Cerebellar cortex (tissue), 1 donor: ENCODE data around the gene C5orf58.
"Not testable (repeated sequence)": the region's sequence is repeated elsewhere in the genome, so short reads cannot be mapped to it uniquely, and the experiment has no call there.

Experiments used
- DNase-seq: peaks from one replicate; pipeline ENCODE4 v3.0.0-alpha.2; 2015; ENCODE audit warnings: low spot score

C5orf58 gene

GRCh38 chr5:170223906-170224305 lies 8.9 kb upstream of the C5orf58 start:
- DNase-seq = no peak

GRCh38 chr5:170225326-170226128 lies 7.3 kb upstream of the C5orf58 start:
- DNase-seq = peak; percentile 72

GRCh38 chr5:170226129-170226615 lies 6.6 kb upstream of the C5orf58 start:
- DNase-seq = no peak

- no peak for DNase-seq
These were observed 6.1 kb upstream of the C5orf58 start for GRCh38 chr5:170226661-170227060.

GRCh38 chr5:170228762-170229435 lies 3.9 kb upstream of the C5orf58 start:
- DNase-seq = no peak

GRCh38 chr5:170233358-170233892 lies 640 bp downstream of the C5orf58 start:
- no peak for DNase-seq

GRCh38 chr5:170235876-170236864 lies 3.4 kb downstream of the C5orf58 start:
- no peak for DNase-seq

GRCh38 chr5:170238456-170239196 lies 5.8 kb downstream of the C5orf58 start:
- DNase-seq = no peak

GRCh38 chr5:170245436-170245835 lies 12.7 kb downstream of the C5orf58 start:
- DNase-seq = not testable (repeated sequence)

GRCh38 chr5:170246126-170246870 lies 13.5 kb downstream of the C5orf58 start:
- no peak for DNase-seq

GRCh38 chr5:170247363-170247762 lies 14.6 kb downstream of the C5orf58 start:
- DNase-seq = no peak

GRCh38 chr5:170248172-170248930 lies 15.6 kb downstream of the C5orf58 start:
- DNase-seq = no peak

GRCh38 chr5:170248931-170249227 lies 16.1 kb downstream of the C5orf58 start:
- not testable (repeated sequence) for DNase-seq

- DNase-seq = no peak
These were observed 16.6 kb downstream of the C5orf58 start for GRCh38 chr5:170249355-170249754.

- DNase-seq = no peak
These were observed 18.1 kb downstream of the C5orf58 start for GRCh38 chr5:170250810-170251317.

- DNase-seq = no peak
These were observed 18.7 kb downstream of the C5orf58 start for GRCh38 chr5:170251462-170251861.

- DNase-seq = no peak
These were observed 19.3 kb downstream of the C5orf58 start for GRCh38 chr5:170252109-170252508.

GRCh38 chr5:170252720-170253350 lies 20.1 kb downstream of the C5orf58 start:
- DNase-seq = no peak

GRCh38 chr5:170254056-170254455 lies 21.3 kb downstream of the C5orf58 start:
- DNase-seq = no peak
